Loucy (cell line): Measurements from ENCODE around the gene SEC22C.

Experiments
- CTCF ChIP-seq: fragments of 200-600 bp; sonication (generic); conservative IDR thresholded peaks from 2 replicates; pipeline ENCODE4 v1.5.1; 2014; ENCODE audit warnings: mild to moderate bottlenecking, antibody characterized with exemption, low read length
- EZH2phosphoT487 ChIP-seq: fragments of 200-600 bp; IDR thresholded peaks from 2 replicates; pipeline ENCODE4 v1.6.1; 2018; ENCODE audit warnings: antibody characterized with exemption, mild to moderate bottlenecking, moderate library complexity, borderline replicate concordance

GRCh38 chr3:42515976-42516375 lies 65.8 kb downstream of the SEC22C start:
- TF ChIP-seq CTCF, result no peak
- TF ChIP-seq EZH2phosphoT487, result no peak
